Stimulated activated CD4-positive, alpha-beta T cell treated with anti-CD3 and anti-CD28 coated beads, Interleukin-1b, Interleukin-23, amount 100 ng/mL, for 24 hours (primary cell): ENCODE data around the gene SPACDR.
A peak's percentile ranks its signal among the peaks of the same experiment; 100 is the strongest.

Experiments used
- DNase-seq, 4 experiments: peaks; one replicate each; pipeline ENCODE4 v3.0.0-alpha.2; 2020; ENCODE audit warnings: low read depth in 4 of 4, low spot score in 1 of 4

SPACDR gene

DNA sequence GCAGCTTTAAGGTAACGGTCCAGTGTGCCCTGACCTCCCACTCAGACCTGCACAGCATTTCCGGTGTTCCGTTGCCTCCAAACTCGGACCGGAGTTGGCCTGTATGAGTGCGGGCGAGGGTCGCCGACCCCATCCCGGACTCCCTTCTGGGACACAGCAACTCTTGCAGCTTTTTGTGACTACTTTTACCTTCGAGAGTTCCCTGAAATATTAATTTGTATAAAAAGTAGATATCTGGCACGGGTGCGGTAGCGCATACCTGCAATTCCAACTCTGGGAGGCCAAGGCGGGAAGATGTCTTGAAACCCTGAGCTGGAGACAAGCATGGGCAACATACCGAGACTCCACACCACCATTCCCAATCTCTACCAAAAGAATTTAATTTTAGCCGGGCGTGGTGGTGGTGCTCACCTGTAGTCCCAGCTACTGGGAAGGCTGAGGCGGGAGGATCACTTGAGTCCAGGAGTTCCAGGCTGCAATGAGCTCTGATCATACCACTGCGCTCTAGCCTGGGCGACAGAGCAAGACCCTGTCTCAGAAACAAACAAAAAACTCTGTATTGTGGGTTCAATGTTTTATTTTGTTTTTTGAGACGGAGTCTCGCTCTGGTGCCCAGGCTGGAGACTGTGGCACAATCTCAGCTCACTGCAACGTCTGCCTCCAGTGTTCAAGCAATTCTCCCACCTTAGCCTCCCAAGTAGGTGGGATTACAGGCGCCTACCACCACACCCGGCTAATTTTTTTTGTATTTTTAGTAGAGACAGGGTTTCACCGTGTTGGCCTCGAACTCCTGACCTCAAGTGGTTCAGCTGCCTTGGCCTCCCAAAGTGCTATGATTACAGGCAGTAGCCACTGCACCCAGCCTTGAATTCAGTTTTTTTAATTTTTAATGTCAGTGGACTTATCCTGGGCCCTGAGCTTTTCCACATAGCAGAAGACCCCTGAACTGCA, 26.6 kb downstream of the SPACDR start:
- DNase-seq = no peak

DNA sequence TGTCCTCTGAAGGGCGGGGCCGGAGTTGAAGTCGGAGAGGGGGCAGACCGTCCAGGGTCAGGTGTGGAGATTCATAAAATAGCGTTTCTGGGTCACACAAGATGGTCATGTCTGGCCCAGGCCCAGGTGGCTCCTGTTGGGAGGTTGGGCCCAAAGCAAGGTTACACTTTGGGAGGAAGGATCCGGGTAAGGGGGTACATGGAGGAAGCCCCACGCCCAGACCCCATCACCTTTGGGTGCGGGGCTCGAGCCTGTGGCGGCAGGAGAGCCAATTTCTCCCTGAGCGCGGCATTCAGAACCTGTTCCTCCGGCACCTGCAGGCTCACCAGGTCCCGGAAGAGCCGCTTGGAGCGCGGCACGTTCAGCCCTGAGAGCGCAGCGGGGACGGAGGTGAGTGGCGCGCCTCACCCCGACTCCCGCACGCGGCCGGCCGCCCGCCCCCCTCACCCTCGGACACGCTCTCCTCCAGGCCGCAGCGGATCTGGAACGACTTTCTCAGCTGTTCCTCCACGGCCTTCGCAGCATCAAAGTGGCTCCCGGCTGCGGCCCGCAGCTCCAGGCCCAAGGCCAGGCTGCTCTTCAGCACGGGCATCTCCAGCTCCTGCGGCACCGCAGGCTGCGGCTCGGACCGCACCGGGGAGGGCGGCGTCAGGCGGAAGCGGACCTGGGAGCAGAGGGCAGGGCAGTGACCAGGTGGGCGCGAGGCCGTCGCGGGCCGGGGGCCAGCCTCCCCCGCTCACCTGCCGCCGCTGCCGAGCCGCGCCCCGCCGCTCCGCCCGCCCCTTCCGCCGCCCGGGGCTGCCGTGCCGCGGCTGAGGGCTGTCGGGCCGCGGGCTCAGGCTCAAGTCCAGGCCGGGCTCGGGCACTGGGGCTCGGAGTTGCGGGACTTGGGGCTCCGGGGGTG, 28.4 kb downstream of the SPACDR start:
- peak in 1 of 4 experiments; percentile 29 for DNase-seq

DNA sequence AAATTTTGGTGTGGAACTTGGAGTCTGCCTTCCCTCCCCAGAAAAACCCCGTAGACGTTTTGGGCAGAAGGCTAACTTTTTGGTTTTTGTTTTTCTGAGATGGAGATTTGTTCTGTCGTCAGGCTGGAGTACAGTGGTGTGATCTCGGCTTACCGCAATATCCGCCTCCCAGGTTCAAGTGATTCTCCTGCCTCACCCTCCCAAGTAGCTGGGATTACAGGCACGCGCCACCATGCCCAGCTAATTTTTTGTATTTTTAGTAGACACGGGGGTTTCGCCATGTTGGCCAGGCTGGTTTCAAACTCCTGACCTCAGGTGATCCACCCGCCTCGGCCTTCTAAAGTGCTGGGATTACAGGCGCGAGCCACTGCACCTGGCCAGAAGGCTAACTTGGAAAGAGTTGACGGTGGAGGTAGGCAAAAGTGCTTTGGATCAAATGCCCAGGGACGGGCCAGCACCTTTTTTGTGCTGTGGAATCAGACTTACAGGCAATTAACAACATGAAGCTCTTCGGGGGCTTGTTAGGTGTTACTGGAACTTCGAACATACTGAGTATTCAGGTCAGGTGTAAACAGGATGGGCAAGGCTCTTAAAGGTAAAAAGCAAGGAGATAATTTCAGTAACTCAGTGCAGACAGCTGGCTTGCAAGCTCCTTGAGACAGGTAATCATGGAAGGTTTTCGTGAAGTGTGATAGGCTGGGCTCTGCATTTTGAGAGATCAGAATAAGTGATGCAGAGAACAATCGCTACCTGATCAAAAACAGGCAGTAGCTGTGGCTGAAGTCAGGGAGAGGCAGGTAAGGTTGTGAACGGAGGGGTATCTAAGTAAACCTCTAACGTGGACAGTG, 29.5 kb downstream of the SPACDR start:
- no peak for DNase-seq

DNA sequence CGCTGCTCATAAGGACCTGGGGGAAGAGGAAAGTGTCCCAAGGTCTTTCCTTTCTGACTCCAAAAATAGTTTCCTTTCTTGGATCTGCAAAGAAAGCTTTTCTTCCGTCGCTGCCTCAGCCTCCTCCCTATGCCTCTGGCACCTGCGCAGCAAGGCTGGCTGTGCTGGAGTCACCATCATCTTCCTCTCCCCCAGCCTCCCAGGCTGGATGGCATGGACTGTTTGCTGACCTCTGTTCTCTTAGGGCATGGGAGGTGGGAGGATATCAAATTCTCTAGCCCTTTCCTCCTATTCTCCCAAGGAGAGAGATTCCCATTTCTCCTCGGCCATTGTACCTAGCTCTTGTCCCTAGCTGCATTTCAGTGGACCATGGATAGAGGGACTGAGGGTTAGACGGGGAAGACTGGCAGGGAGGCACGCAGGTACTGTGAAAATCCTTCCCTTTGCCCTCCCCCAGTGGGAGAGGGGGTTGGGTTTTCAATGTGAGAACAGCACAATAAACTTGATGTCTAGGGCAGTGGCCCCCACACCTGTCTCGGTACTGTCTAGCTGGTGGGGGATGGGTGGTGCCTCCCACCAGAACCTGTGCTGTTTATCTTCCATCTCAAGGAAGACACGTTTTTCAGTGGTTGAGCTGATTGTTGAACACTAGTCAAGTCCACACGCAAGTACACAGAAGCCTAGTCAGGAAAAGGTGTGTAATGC, 30.3 kb downstream of the SPACDR start:
- no peak for DNase-seq

DNA sequence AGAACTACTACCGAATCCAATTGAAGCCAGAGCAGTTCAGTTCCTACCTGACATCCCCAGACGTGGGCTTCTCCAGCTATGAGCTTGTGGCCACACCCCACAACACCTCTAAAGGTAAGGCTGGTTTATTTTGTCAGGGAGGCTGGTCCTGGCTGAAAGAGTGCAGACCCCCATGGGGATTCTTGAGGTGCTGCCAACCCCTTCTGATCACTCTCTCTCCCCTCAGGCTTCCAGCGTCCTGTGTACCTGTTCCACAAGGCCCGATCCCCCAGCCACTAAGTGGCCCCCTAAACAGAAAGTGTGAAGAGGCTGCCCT, 30.8 kb downstream of the SPACDR start:
- no peak for DNase-seq

DNA sequence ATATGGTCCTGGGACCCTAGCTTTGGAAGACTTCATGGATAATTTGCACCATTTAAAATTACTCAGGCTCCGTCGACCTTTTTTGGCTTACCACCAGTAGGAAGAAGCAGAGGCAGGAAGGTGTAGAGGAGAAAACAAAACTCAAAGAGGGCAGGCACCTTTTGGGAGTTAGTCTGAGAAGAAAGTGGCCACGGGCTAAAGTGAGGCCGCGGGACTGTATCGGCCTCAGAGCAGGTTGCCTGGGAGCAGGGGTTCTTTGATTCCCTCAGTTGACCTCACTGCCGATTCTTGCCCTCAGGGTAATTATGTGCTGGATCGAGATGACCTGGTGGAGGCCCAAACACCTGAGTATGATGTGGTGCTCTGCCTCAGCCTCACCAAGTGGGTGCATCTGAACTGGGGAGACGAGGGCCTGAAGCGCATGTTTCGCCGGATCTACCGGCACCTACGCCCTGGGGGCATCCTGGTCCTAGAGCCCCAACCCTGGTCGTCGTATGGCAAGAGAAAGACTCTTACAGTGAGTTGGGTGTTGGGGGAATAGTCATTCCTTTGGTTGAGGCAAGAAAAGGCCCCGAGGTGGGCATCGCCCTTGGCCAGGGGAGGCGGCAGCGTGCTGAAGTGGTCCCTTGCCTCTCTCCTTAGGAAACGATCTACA, 31.3 kb downstream of the SPACDR start:
- DNase-seq = no peak

DNA sequence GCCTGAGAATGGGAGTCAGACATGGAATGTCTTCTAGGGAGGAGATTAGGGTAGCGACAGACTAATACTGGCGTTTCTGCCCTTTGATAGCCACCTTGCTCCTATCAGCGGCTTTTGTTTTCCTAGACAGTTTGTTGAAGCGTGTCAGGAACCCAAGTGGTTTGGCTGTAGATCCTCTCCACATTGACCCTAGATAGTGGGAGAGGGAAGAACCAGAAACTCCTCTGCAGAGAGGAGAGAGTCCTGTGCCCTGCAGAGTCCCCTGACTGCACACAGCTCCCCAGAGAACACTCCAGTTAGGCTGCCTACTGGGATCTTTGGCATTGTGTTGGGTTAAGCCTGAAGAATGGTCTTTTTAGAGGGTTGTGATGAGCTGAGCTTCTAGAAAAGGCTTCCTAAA, 32.0 kb downstream of the SPACDR start:
- no peak for DNase-seq

DNA sequence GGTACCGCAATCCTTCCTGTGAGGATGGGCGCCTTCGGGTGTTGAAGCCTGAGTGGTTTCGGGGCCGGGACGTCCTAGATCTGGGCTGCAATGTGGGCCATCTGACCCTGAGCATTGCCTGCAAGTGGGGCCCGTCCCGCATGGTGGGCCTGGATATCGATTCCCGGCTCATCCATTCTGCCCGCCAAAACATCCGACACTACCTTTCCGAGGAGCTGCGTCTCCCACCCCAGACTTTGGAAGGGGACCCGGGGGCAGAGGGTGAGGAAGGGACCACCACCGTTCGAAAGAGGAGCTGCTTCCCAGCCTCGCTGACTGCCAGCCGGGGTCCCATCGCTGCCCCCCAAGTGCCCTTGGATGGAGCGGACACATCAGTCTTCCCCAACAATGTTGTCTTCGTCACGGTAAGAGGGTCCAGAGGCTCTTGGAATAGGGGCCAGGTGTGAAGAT, 32.7 kb downstream of the SPACDR start:
- no peak for DNase-seq

DNA sequence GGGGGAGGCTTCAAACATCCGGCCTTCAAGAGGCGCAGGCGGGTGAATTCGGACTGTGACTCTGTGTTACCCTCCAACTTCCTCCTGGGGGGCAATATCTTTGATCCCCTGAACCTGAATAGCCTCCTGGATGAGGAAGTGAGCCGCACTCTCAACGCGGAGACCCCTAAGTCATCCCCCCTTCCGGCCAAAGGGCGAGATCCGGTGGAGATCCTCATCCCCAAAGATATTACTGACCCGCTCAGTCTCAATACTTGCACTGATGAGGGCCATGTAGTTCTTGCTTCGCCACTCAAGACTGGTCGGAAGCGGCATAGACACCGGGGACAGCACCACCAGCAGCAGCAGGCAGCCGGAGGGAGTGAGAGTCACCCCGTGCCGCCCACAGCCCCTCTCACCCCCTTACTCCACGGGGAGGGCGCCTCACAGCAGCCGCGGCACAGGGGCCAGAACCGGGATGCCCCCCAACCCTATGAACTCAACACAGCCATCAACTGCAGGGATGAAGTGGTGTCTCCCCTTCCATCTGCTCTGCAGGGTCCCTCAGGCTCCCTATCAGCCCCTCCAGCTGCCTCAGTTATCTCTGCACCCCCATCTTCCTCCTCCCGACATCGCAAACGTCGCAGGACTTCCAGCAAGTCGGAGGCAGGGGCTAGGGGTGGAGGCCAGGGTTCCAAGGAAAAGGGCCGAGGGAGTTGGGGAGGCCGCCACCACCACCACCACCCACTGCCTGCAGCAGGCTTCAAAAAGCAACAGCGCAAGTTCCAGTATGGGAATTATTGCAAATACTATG, 33.4 kb downstream of the SPACDR start:
- peak in 2 of 4 experiments; percentile 32 to 36 for DNase-seq

DNA sequence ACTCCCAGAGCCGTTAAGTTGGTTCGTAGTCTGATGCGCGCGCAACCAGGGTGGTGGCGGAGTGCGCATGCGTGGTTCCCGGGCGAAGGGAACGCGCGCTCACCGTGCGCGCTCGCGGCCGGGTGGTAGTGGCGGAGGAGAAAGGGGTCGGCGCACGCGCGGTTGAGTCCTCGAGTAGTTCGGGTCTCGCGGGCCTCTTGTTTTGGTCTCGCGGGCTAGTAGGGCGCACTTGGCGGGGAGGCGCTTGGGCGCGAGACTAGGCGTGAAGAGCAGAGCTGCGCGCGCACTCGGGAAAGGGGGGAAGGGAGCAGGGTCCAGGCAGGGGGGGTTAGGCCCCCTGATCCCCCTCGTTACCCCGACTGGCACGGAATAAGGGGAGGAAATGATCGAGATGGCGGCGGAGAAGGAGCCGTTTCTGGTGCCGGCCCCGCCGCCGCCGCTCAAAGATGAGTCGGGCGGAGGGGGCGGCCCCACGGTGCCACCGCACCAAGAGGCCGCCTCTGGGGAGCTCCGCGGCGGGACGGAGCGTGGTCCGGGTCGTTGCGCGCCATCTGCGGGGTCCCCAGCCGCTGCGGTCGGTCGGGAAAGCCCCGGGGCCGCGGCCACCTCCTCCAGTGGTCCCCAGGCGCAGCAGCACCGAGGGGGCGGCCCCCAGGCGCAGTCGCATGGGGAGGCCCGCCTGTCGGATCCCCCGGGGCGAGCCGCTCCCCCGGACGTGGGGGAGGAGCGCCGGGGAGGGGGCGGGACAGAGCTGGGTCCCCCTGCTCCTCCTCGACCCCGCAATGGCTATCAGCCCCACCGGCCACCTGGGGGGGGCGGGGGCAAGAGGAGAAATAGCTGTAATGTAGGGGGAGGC, 34.2 kb downstream of the SPACDR start, which contains the start of gene MEPCE:
Gene MEPCE, plus strand, starts transcription at position 195 of the 856 bp plus-strand sequence. Its CDS starts 188 bp downstream, at position 383.
- peak; percentile 91 to 98 (median 96) for DNase-seq

DNA sequence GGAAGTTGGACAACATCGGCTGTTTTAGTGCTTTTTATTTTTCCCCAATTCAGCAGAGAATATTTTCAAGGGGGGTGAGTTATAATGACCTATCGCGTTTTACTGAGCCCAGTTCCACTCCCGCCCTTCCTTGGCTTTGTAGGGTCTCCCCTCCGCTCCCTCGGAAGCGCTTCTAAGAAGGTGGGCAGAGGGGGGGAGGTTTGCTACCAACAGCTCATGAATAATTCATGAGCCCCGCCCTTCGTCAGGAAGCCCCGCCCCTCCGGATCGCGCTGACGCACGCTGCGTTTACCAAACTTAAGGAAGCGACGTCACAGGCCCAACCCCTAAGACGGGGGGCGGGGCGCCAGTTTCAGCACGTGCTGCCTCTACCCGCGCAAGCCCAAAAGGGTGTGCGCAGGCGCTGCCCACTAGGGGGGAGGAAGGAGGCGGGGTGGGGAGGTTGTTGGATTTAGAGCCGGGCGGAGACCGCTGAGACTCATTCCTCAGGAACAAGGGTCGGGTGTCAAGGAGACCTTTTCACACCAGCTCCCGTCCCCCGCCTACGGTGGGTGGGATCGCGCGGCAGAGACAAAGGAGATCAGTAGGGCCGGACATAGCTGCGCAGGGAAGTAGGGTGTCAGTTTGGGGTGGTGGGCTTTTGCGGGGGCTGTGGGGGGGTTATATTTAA, 35.0 kb downstream of the SPACDR start:
- peak; percentile 100 for DNase-seq

DNA sequence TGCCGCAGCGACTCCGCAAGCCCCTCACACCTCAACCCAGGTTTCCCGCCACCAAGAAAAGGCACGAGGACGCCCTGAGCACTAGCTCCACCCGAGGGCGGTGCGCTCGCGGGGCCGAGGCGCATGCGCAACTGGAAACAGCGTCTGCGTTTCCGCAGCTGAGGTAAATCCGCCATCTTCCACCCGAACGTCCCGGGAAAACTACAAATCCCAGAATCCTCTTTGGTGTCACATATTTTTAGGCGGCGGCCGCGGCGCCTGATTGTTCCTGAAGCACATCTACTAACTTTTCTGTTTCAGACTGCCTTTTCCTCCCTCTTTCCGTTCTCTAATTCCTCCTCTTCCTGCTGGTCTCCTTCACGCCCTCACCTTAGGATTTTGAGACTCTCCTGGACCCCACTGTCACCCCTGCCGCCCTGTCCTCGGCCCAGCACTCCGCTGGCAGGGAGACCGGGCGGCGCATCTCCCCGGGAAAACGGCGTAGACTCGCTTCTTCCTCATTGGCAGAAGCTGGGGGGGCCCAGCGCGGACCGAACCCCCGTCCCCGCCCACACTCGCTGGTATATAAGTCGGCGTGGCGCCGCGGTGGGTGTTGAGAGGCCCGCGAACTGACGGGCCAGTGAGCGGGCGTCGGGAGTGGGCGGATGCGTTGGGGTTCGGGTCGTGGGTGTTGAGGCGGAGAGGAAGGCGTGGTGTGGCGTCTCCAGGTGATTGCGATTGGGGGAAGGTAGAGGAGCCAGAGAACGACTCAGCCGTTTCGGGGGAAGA, 35.7 kb downstream of the SPACDR start, which contains the start of gene ZCWPW1:
Gene ZCWPW1, minus strand, starts transcription at position 505 of the 768 bp plus-strand sequence. CDS start 8,054 bp downstream, outside the sequence.
- DNase-seq = peak; percentile 88 to 98 (median 97)

DNA sequence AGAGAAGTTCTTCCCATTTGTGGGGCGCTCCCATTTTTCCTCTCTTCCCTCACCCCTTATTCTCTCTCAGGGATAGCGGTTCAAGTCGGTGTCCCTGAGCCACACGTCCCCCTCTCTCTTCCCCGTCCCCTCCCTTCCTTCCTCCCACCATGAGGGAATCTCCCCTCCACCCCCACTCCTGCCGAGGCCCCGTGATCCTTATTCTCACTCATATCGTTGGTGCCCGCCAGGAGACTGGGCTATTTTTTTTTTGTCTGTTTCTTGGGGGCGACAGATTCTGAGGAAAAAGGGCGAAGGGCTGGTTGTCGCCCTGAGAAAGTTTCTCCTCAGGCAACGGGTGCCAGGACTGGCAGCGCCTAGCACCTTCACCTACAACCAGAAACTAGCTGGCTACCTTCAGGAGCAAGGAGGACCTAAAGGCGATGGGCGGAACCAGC, 36.3 kb downstream of the SPACDR start:
- no peak for DNase-seq

DNA sequence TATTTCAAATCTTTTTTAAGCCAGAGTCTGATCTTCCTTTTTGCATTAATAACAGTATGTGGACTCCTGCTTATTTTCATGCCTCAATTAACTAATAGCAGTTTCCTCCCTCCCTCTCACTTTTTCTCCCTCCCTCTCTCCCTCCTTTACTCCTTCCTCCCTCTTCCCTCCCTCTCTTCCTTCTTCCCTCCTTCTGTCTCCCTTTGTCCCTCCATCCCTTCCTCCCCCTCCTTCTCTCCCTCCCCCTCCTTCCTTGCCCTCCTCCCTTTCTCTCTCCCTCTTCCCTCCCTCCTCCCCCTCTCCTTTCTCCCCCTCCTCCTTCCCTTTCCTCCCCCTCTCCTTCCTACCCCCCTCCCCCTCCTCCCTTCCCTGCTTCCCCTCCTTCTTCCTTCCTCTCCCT, 37.5 kb downstream of the SPACDR start:
- DNase-seq = no peak

DNA sequence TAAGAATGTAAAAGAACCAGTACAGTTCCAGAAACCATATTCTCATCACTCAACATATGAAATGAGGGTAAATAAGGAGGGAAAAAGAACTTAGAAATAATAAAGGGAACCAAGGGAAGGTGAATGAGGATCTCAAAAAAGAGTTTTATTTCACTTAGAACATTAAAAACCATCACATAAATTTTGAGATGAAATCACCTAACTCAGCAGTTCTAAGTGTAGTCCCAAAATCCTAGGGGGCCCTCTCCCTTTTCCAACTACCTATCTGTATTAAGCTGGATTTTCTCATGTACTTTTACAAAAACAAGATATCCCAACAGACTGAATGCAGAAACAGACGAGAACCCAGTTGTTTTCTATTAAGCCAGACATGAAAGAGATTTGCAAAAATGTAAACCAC, 38.7 kb downstream of the SPACDR start:
- DNase-seq = no peak

DNA sequence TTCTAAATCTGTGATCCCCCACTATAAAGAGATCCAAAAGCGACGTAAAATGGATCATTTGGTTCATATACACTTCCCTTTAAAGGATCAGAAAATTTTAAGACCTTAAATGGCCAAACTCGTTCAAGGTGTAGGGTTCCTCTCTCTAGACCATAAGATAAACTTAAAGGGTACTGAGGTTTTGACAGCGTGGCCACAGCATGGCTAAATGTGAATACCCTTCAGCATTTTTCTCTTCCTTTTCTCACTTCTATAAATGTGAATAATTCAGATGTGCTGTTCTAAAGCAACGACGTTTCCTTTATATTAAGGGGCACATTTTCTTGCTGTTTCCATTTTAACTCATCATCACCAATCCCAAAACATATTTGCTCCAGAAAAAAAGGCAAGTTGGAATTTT, 40.7 kb downstream of the SPACDR start:
- no peak for DNase-seq
